GM19238 (cell line): ENCODE measurements around the gene OR2T27.
"Not testable (repeated sequence)": the region's sequence is repeated elsewhere in the genome, so short reads cannot be mapped to it uniquely, and the experiment has no call there.

Experiments used
- DNase-seq: peaks from one replicate; pipeline ENCODE4 v3.0.0; 2011; ENCODE audit warnings: low spot score; ENCODE audit not compliant: insufficient read length

OR2T27 gene

DNA sequence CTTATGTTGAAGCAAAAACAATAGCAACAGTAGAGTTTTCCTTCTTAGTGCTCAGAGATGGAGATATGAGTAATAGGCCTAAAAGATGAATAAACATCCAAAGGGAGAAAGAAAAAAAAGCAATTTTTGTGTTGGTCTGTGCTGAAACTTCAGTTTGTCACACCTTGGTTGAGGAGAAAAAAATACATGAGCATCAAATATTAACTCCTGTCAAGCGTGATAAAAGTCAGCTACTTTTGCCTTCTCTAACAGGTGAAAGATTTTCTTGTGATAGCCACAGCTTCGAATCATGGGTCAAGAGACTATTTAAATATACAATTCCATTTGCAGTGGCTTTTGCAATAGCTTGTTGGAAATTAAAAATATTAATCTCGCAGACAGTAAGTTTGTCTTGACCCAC is 14.4 kb downstream of the OR2T27 start:
- DNase-seq: not testable (repeated sequence)

DNA sequence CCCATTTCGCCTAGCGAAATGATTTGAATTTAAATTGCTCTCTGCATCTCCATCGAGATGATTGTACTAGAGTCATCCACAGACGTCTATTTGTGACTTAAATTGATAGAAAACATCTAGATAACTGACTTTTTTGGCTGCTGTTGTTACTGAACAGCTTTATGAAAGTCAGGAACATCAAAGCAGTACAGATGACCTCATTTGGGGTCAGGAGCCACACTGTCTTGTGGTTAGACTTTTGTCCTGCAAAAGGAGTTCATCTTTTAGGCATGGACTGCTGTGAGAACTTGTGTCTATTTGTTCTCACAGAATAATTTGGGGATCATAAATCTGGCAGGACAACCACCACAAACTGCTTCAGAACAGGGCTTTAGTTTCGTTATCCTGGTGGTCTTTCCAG is 15.7 kb downstream of the OR2T27 start:
- DNase-seq: not testable (repeated sequence)

DNA sequence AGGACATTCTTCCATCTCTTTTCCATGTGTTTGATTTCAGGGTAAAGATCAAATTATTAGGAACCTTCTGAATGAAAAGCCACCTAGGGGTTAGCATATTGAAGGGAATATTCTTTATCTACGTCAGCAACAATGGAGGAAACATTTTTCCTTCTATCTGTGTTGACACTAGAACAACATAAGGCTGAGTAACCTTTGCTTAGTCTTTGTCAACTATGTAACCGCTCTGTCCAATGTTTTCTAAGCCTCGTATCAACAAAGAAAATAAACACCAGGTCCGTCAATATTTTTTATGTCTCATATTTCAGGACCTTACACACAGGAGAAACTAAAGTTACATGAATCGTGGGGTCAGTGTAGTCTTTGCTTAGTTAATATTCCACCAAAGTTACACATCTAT is 18.7 kb downstream of the OR2T27 start:
- not testable (repeated sequence) for DNase-seq

DNA sequence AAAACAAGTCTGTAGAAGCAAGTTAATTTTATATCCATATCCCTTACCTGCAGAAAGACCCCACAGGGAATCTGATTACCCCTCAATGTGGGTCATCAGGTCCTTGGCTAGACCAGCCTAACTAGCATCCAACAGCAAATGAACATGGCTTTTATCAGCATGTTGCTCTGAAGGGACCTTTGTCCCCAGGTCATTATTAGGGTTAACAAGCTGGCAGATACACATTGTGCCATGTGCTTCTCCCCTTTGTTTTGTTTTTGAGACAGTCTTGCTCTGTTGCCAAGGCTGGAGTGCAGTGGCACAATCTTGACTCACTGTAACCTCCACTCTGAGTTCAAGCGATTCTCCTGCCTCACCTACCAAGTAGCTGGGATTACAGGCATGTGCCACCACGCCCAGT is 20.3 kb downstream of the OR2T27 start, which contains the start of gene OR2T11:
Gene OR2T11, minus strand, starts transcription at position 101 of the 400 bp plus-strand sequence. CDS start 7,963 bp downstream, outside the sequence.
- DNase-seq: not testable (repeated sequence)

DNA sequence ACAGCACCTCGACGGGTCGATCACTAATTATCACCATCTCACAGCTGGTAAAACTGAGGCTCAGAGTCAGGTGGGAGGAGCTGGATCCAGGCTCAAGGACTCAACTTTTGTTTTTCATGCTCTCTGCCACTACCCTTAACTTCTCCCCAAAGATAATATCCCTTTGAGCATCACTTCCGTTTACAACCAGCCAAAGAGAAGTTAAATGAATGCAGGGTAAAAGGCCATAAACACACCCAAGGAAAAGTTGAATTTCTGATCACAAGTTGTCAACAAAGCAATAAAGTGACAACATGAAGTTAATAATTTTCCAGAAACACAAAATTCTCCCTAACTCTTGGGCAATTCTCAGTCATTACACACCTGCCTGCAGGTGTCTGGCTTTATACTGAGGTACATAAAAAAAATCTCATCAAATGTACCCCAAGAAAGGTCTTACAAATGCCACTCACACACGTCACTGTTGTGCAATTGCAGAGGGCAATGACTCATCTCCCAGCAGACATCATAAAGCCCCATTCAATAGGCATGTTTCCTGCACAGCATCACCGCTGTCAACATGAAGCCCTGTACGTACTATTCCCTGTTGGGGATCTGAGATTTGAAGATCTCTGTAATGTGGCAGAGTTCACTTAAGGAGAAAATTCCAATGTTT is 23.8 kb downstream of the OR2T27 start:
- no peak for DNase-seq

DNA sequence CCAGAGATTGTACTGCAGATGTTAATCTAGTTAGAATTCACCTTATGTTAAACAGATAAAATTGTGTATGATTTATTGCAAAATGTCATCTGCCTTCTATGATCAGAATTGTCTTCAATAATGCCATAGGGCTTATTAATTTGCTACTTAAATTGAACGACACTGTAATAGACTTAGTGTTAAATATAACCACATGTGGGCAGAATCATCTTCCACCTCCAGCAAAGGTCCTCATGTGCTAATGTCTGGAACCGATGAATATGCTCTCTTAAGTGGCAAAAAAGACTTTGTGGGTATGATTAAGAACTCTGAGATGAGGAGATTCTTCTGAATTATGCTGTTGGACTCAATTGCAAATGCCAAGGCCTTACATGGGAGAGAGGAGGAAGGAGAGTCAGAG is 24.8 kb downstream of the OR2T27 start:
- no peak for DNase-seq

DNA sequence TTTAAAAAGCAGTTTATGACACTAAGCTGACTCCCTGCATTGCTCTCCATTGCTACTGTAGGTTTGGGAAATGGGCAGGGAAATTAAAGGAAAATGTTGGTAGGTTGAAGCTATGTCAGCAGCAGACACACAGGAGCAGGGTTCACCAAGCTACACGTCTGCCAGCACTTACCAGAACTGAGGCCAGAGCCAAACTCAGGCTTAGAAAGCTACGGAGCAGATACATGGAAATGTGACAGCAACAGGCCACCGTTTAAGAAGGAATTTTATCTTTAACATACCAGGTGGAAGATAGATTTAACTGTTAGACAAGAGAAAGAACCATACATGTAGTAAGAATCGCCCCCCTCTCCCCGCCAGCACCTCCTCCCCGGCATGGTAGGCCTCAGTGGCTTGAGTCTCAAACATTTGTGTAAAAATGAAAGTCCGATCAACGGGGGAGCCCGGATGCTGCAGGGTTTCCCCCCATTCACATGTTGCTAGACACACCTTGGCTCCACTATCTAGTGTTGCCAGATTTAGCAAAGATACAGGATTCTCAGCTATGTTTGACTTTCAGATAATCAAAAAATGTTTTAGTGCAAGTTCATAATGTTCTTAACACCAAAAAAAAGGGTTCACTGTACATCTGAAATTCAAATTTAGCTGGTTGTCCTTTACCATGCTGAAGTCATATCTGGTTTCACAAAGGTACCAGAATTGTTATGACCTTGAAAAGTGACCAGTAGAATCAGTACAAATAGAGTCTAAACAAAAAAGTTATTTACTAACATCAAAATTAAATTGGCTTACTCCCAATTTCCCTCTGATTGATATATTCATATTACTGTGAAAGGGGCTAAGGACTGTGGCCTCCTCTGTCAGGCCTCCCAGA is 27.1 kb downstream of the OR2T27 start:
- peak; percentile 32 for DNase-seq

DNA sequence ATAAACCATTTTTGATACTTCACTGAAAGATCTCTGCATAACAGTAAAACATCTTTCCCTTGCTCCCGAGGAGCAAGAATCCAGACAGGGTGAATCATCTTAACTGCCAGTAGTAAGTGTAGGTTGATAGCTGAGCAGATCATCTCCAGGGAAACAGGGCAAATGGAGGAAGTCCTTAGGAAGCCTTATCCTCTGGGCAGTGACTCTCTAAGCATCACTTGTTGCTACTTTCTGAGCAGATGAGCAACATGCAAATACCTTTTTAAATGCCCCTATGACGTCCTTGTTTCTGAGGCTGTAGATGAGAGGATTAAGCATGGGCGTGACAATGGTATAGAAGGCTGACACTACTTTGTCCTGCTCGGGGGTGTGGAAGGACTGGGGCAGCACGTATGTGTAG is 29.4 kb downstream of the OR2T27 start:
- no peak for DNase-seq

DNA sequence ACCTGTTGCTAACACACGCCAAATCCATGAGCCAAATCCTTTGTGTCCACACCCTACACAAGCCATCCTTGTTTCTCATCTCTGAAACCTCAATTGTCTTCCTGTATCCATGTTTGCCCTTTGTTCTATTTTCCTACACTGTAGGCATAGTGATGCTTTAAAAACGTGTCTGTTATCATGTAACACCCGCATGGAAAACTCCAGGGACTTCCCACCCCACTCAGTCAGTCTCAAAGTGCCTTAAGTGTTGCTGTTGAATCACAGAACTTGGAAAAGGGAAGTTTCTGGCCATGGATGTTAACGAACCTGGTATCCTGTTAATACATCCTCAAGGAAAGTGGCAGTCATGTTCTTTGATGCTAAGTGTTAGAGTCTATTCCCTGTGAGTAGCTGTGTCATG is 30.2 kb downstream of the OR2T27 start:
- no peak for DNase-seq

DNA sequence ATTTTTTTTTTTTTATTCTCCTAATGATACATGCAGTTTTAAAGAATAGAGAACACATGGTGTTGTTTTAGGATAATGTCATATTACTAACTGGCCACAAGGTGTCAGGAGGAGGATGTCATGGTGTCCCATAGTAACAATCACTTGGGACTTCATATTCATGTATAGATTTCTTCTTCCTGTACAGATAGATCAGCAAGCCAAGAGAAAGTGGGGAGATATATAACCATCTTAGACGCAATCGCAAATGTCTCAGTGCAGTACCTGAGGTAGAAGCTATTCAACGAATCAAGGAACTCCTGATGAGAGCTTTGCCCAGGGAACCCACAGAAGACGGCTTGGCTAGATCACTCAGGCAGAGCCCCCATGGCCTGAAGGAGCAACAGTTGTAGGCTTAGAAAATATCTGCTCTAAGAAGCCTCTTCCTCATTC is 32.7 kb downstream of the OR2T27 start:
- DNase-seq: peak; percentile 35

DNA sequence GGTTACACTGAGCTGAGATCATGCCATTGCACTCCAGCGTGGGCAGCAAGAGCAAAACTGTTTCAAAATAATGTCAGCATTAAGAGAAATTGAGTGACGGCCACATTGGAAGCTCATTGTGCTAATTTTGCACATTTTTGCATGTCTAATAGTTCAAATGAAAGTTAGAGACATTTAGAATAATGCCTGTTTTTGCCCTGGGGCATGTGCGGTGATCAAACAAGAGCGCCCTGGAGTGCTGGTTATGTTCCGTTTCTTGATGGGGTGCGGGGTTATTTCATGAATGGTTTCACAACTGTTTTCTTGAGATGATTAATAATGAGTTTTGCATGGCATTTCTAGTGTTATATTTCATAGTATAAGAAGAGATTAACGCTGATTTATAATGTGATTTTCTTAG is 33.6 kb downstream of the OR2T27 start:
- DNase-seq: no peak

DNA sequence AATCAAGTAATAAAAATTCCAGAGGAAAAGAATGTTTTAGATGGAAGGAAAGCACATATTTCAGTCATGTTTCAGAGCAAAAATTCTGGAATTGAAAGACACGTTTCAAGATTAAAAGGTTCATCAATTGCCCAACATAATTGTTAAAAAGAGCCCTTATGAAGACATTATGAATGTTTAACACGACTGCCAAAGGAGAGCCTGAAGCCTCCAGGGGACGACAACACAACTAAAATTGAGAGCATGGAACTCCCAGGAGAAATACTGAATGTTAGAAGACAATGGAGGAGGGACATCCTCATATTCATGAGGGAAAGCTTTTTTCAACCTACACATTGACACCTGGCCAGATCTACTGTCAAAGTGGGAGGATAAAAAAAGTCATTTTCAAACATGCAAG is 36.5 kb downstream of the OR2T27 start:
- DNase-seq: no peak

DNA sequence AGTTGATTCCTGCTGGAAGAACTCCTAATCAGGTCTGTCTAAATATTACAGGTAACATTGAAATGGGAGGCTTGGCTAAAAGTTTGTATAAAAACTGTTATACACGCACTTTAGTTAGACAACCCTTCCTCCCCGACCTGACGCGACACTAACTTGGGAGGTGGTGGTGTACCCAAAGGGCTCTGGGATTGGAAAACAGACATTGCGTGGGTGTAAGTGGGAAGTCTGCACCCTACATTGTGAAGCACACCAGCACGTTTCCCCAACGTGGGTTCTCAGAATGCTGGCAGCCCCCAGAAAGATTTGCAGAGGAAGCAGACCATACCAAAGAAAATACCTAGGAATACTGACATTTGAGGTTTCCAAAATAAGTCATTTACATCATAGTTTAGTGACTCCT is 37.2 kb downstream of the OR2T27 start:
- no peak for DNase-seq

DNA sequence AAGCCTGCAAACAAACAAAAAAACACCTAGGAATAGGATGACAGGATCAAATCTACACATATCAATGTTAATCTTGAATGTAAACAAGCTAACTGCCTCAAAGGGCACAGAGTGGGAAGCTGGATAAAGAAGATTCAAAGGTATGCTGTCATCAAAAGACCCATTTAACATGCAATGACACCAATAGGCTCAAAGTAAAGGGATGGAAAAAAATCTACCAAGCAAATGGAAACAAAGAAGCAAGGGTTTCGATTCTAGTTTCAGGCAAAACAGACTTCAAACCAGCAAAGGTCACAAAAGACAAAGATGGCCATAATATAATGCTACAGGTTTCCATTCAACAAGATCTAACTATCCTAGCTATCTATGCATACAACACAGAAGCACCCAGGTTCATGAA is 41.6 kb downstream of the OR2T27 start:
- DNase-seq: no peak

DNA sequence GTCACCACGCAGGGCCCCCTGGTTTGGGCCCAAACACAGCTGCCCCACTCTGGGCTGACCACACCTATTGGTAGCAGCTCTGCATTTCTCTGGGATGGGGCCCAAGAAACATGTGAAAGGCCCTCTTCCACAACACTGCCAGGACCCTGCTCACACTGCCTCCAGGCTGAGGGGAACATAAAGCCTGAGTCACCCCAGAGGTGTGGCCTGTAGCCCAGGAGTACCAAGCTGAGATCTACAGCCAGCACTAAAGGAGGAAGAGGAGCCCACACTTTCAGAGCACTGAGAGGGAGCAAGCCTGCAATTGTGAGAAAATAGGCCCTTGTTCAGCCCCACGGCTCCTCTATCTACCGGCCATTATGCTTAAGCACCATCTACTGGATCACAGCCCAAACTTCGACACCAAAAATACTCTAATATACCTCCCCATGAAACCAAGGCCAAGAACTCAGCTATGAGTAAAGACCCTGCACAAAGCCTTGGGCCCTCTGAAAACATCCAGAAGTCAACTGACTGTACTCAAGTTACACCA is 43.4 kb downstream of the OR2T27 start:
- DNase-seq: no peak

DNA sequence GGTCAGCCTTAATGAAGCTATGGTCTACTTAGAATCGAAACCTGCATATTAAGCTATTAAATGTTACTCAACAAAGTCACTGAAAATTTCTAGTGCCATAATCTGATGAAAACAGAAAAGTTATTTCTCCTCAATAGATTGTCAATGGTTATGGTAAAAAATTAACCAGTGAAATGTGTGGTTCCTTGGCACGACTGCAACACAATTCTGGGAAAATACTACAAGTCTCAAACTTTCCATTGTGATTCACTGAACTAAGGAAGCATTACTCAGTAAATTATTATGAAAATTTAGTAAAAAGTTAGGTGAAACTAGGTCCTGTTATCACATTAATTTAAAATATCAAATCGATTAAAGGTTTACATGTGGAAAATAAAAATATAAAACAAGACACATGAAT is 45.0 kb downstream of the OR2T27 start:
- DNase-seq: no peak
